IPS-18a (cell line): Measurements from ENCODE around the gene PYM1.
A peak's percentile ranks its signal among the peaks of the same experiment; 100 is the strongest.
"Not testable (repeated sequence)": the region's sequence is repeated elsewhere in the genome, so short reads cannot be mapped to it uniquely, and the experiment has no call there.

Experiments
- H3K27ac ChIP-seq: one replicate; pipeline ENCODE4 v1.5.1; 2013; ENCODE audit warnings: low read length
- H3K27me3 ChIP-seq: one replicate; pipeline ENCODE4 v1.6.1; 2013; ENCODE audit warnings: mild to moderate bottlenecking, low read length; ENCODE audit not compliant: control insufficient read depth, insufficient read depth
- H3K36me3 ChIP-seq: one replicate; pipeline ENCODE4 v1.6.1; 2013; ENCODE audit warnings: low read depth, low read length; ENCODE audit not compliant: control insufficient read depth
- H3K4me1 ChIP-seq: one replicate; pipeline ENCODE4 v1.6.1; 2013; ENCODE audit warnings: low read depth, low read length; ENCODE audit not compliant: control insufficient read depth
- H3K4me3 ChIP-seq: one replicate; pipeline ENCODE4 v1.5.1; 2013; ENCODE audit warnings: low read length
- H3K9ac ChIP-seq: one replicate; pipeline ENCODE4 v1.6.1; 2013; ENCODE audit warnings: mild to moderate bottlenecking, low read length, moderate library complexity
- H3K9me3 ChIP-seq: one replicate; pipeline ENCODE4 v1.6.1; 2013; ENCODE audit warnings: low read depth, low read length; ENCODE audit not compliant: control insufficient read depth

PYM1 gene

GRCh38 chr12:55925870-55926737 is 1.6 kb downstream of the PYM1 start:
- Histone ChIP-seq H3K4me1 (peaks cover 7% of the 10 kb centered on the region), H3K4me3 (peak overlapping the region; percentile 98), H3K27ac (peak overlapping the region; percentile 93), H3K9ac (peak overlapping the region; percentile 92), H3K9me3 (no peaks in the 10 kb centered on the region), H3K27me3 (peaks cover 1% of the 10 kb centered on the region), H3K36me3 (peaks cover 23% of the 10 kb centered on the region)

- Histone ChIP-seq H3K27me3 (no peaks in the 10 kb centered on the region), H3K9ac (no peak overlapping the region), H3K4me3 (peak overlapping the region; percentile 98), H3K27ac (no peak overlapping the region), H3K4me1 (no peaks in the 10 kb centered on the region), H3K9me3 (no peaks in the 10 kb centered on the region), H3K36me3 (peaks cover 27% of the 10 kb centered on the region)
Measured at GRCh38 chr12:55925371-55925770, 2.3 kb downstream of the PYM1 start.

GRCh38 chr12:55923648-55924047 is 4.0 kb downstream of the PYM1 start:
- not testable (repeated sequence) for H3K9me3 ChIP-seq, H3K27me3 ChIP-seq, H3K4me3 ChIP-seq, H3K9ac ChIP-seq, H3K4me1 ChIP-seq, H3K27ac ChIP-seq
- peaks cover 27% of the 10 kb centered on the region for H3K36me3 ChIP-seq

GRCh38 chr12:55922126-55922525 is 5.6 kb downstream of the PYM1 start:
- Histone ChIP-seq H3K36me3 (peaks cover 27% of the 10 kb centered on the region), H3K27ac (no peak overlapping the region), H3K4me1 (no peaks in the 10 kb centered on the region), H3K9me3 (no peaks in the 10 kb centered on the region), H3K9ac (no peak overlapping the region), H3K4me3 (no peak overlapping the region), H3K27me3 (no peaks in the 10 kb centered on the region)

- not testable (repeated sequence) for H3K27me3 ChIP-seq, H3K4me1 ChIP-seq, H3K9me3 ChIP-seq, H3K4me3 ChIP-seq, H3K27ac ChIP-seq, H3K9ac ChIP-seq
- H3K36me3 ChIP-seq = peaks cover 29% of the 10 kb centered on the region
Measured at GRCh38 chr12:55919032-55919431, 8.7 kb downstream of the PYM1 start.

- H3K27ac ChIP-seq = no peak overlapping the region
- no peak overlapping the region for H3K4me3 ChIP-seq
- H3K4me1 ChIP-seq = no peaks in the 10 kb centered on the region
- H3K36me3 ChIP-seq = peaks cover 22% of the 10 kb centered on the region
- no peaks in the 10 kb centered on the region for H3K9me3 ChIP-seq
- H3K27me3 ChIP-seq = no peaks in the 10 kb centered on the region
- H3K9ac ChIP-seq = no peak overlapping the region
Measured at GRCh38 chr12:55915482-55915859, 12.2 kb downstream of the PYM1 start.

GRCh38 chr12:55912908-55913307 is 14.8 kb downstream of the PYM1 start:
- no peak overlapping the region for H3K27ac ChIP-seq
- H3K9me3 ChIP-seq = no peaks in the 10 kb centered on the region
- H3K4me3 ChIP-seq = no peak overlapping the region
- no peaks in the 10 kb centered on the region for H3K27me3 ChIP-seq
- H3K36me3 ChIP-seq = peaks cover 22% of the 10 kb centered on the region
- H3K4me1 ChIP-seq = no peaks in the 10 kb centered on the region
- H3K9ac ChIP-seq = no peak overlapping the region

GRCh38 chr12:55909513-55909884 is 18.2 kb downstream of the PYM1 start:
- peak overlapping the region; percentile 27 for H3K27ac ChIP-seq
- H3K27me3 ChIP-seq = no peaks in the 10 kb centered on the region
- H3K9ac ChIP-seq = no peak overlapping the region
- no peaks in the 10 kb centered on the region for H3K9me3 ChIP-seq
- H3K4me3 ChIP-seq = no peak overlapping the region
- H3K36me3 ChIP-seq = peaks cover 17% of the 10 kb centered on the region
- H3K4me1 ChIP-seq = no peaks in the 10 kb centered on the region

GRCh38 chr12:55908726-55909512 is 18.8 kb downstream of the PYM1 start:
- Histone ChIP-seq H3K4me3 (no peak overlapping the region), H3K27me3 (no peaks in the 10 kb centered on the region), H3K27ac (peak overlapping the region; percentile 27), H3K36me3 (peaks cover 11% of the 10 kb centered on the region), H3K9me3 (no peaks in the 10 kb centered on the region), H3K9ac (no peak overlapping the region), H3K4me1 (no peaks in the 10 kb centered on the region)

GRCh38 chr12:55906056-55906455 is 21.6 kb downstream of the PYM1 start:
- H3K9me3 ChIP-seq = no peaks in the 10 kb centered on the region
- H3K27ac ChIP-seq = no peak overlapping the region
- no peak overlapping the region for H3K9ac ChIP-seq
- H3K4me1 ChIP-seq = no peaks in the 10 kb centered on the region
- H3K36me3 ChIP-seq = peaks cover 27% of the 10 kb centered on the region
- no peaks in the 10 kb centered on the region for H3K27me3 ChIP-seq
- no peak overlapping the region for H3K4me3 ChIP-seq

- Histone ChIP-seq H3K9me3 (no peaks in the 10 kb centered on the region), H3K27me3 (no peaks in the 10 kb centered on the region), H3K4me1 (no peaks in the 10 kb centered on the region), H3K27ac (no peak overlapping the region), H3K4me3 (no peak overlapping the region), H3K9ac (no peak overlapping the region), H3K36me3 (peaks cover 31% of the 10 kb centered on the region)
Measured at GRCh38 chr12:55901881-55902490, 25.7 kb downstream of the PYM1 start.
